Endothelial cell of umbilical vein (primary cell): ENCODE measurements around the gene FDX1. TPM values are rescaled to one million over a fixed set of nuclear protein-coding genes. Genes with fewer than 3 reads are reported as not detected.

Source experiments
- BruUV-seq: library from RNA; stranded (reverse); fragments of 400-500 nt; replicated peaks from 2 replicates; lab custom pipeline; 2021; lab: Mats Ljungman, UMichigan
- CTCF ChIA-PET: fragments of 300-600, 350-600 bp; sonication (Branson Sonifier 250); formaldehyde crosslinking; loops from one replicate; lab custom pipeline; 2021; ENCODE audit warnings: antibody characterized with exemption, inconsistent platforms; lab: Charles Lee
- POLR2A ChIA-PET: fragments of 300-600, 350-600 bp; sonication (Branson Sonifier 250); formaldehyde crosslinking; loops from one replicate; lab custom pipeline; 2021; ENCODE audit warnings: antibody characterized with exemption, inconsistent platforms; lab: Charles Lee
- DNase-seq: peaks from one replicate; pipeline ENCODE4 v3.0.0-alpha.2; 2011; ENCODE audit warnings: low read depth, low spot score
- FAIRE-seq: peaks from 2 replicates; lab custom pipeline; 2011; peaks lifted over from hg19 to GRCh38; lab: Jason Lieb, UNC
- H2AFZ ChIP-seq: 2 replicates; pipeline ENCODE4 v1.6.0; 2012; ENCODE audit warnings: low read depth, low read length, control low read depth, inconsistent platforms
- H3K27ac ChIP-seq: 2 replicates; pipeline ENCODE4 v1.5.1; 2011; ENCODE audit warnings: low read depth, mild to moderate bottlenecking, control low read depth, low read length, moderate library complexity; ENCODE audit not compliant: insufficient read depth
- H3K27me3 ChIP-seq, 2 experiments: 2 replicates each; pipeline versions ENCODE4 v1.6.0 to v1.6.1; 2011; ENCODE audit warnings: low read length in 2 of 2, mixed read lengths in 1 of 2; ENCODE audit not compliant: control insufficient read depth in 2 of 2, insufficient read depth in 2 of 2
- H3K36me3 ChIP-seq, 2 experiments: 2 replicates in 1 of 2; 3 replicates in 1 of 2; pipeline ENCODE4 v1.5.1; 2011; ENCODE audit warnings: low read length in 2 of 2, mild to moderate bottlenecking in 1 of 2, moderate library complexity in 1 of 2; ENCODE audit not compliant: control insufficient read depth in 2 of 2, insufficient read depth in 2 of 2; ENCODE audit errors: extremely low read depth in 1 of 2
- H3K4me1 ChIP-seq: 3 replicates; pipeline ENCODE4 v1.5.1; 2011; ENCODE audit warnings: mild to moderate bottlenecking, low read length; ENCODE audit not compliant: control insufficient read depth, insufficient read depth; ENCODE audit errors: extremely low read depth
- H3K4me2 ChIP-seq: 2 replicates; pipeline ENCODE4 v1.6.1; 2011; ENCODE audit warnings: low read length, control low read depth, mixed read lengths; ENCODE audit not compliant: insufficient read depth
- H3K4me3 ChIP-seq, 3 experiments: fragments of 200-600 bp in 1 of 3; sonication (generic), shearing (Covaris generic) in 1 of 3; replicated peaks in 1 of 3; 2 replicates each; pipeline ENCODE4 v1.5.1; 2011 to 2016; ENCODE audit warnings: control low read depth in 3 of 3, low read length in 3 of 3, mild to moderate bottlenecking in 2 of 3, inconsistent platforms in 1 of 3, low read depth in 1 of 3, moderate library complexity in 1 of 3; ENCODE audit not compliant: insufficient read depth in 1 of 3
- H3K79me2 ChIP-seq: 2 replicates; pipeline ENCODE4 v1.6.0; 2012; ENCODE audit warnings: low read length, inconsistent platforms; ENCODE audit not compliant: control insufficient read depth, insufficient read depth
- H3K9ac ChIP-seq: replicated peaks from 2 replicates; pipeline ENCODE3; 2011; ENCODE audit warnings: low read length, control low read depth; ENCODE audit not compliant: insufficient read depth; ENCODE audit errors: extremely low read depth
- H3K9me1 ChIP-seq: replicated peaks from 3 replicates; pipeline ENCODE4 v1.6.0; 2011; ENCODE audit warnings: mild to moderate bottlenecking, low read length; ENCODE audit not compliant: control insufficient read depth, insufficient read depth; ENCODE audit errors: extremely low read depth
- H3K9me3 ChIP-seq: replicated peaks from 2 replicates; pipeline ENCODE4 v1.5.1; 2012; ENCODE audit warnings: low read length, inconsistent platforms; ENCODE audit not compliant: control insufficient read depth, insufficient read depth
- H4K20me1 ChIP-seq: replicated peaks from 2 replicates; pipeline ENCODE3; 2011; ENCODE audit warnings: mild to moderate bottlenecking, low read length; ENCODE audit not compliant: control insufficient read depth, insufficient read depth; ENCODE audit errors: extremely low read depth
- EZH2 ChIP-seq: IDR thresholded peaks from 2 replicates; pipeline ENCODE4 v1.6.1; 2012; ENCODE audit warnings: borderline replicate concordance, low read depth, mild to moderate bottlenecking, moderate library complexity, low read length, inconsistent platforms; ENCODE audit not compliant: severe bottlenecking
- FOS ChIP-seq: IDR thresholded peaks from 2 replicates; pipeline ENCODE4 v1.6.1; 2011; ENCODE audit warnings: mild to moderate bottlenecking, low read length, moderate library complexity, borderline replicate concordance; ENCODE audit not compliant: insufficient read depth
- GATA2 ChIP-seq: IDR thresholded peaks from 2 replicates; pipeline ENCODE4 v1.7.0; 2011; ENCODE audit warnings: low read depth, mild to moderate bottlenecking, moderate library complexity, mixed read lengths, low read length; ENCODE audit not compliant: insufficient read length, insufficient read depth
- JUN ChIP-seq: IDR thresholded peaks from 2 replicates; pipeline ENCODE4 v1.6.1; 2011; ENCODE audit warnings: borderline replicate concordance, low read depth; ENCODE audit not compliant: insufficient read length, insufficient read depth
- MYC ChIP-seq: IDR thresholded peaks from one replicate; pipeline ENCODE4 v1.6.1; 2011; ENCODE audit warnings: mild to moderate bottlenecking, low read depth, low read length
- POLR2A ChIP-seq: IDR thresholded peaks from 2 replicates; pipeline ENCODE4 v1.6.1; 2012; ENCODE audit warnings: low read depth, mild to moderate bottlenecking, control low read depth, low read length
- POLR2AphosphoS5 ChIP-seq: IDR thresholded peaks from 2 replicates; pipeline ENCODE4 v1.6.1; 2012; ENCODE audit warnings: low read depth, mild to moderate bottlenecking, control low read depth, low read length, moderate library complexity; ENCODE audit not compliant: insufficient read depth
- dilution Hi-C: fragments of 300-500 bp; cut with MboI; formaldehyde crosslinking; loops from one replicate; pipeline ENCODE4 v1.15.0; 2019; ENCODE audit warnings: low sequenced_read_pairs; ENCODE audit not compliant: extremely low pct_ligation_motif_present
- intact Hi-C: fragments of 100-400 bp; cut with micrococcal nuclease; formaldehyde crosslinking; loops from one replicate; pipeline ENCODE4 v1.10.0; 2022
- polyA plus RNA-seq, 4 experiments: library from polyadenylated mRNA; depleted of rRNA in 3 of 4; stranded (reverse) in 3 of 4; unstranded in 1 of 4; fragments of >200 nt; gene quantifications; 2 replicates each; pipeline versions ENCODE4 v1.2.1 to v1.2.3, GENCODE V29; 2011 to 2012; ENCODE audit warnings: missing spikeins in 1 of 4
- total RNA-seq: library from RNA; stranded (reverse); gene quantifications from 2 replicates; pipeline ENCODE4 v1.2.3, GENCODE V29; 2021
- TF ChIP-seq, protein P1 (sequence below): IDR thresholded peaks from 2 replicates; pipeline ENCODE4 v1.6.1; 2011; ENCODE audit not compliant: insufficient read depth, insufficient read length
- TF ChIP-seq, protein P2 (sequence below), 2 donors: IDR thresholded peaks; 1 replicate in 1 of 2; 2 replicates in 1 of 2; pipeline ENCODE4 v1.5.1; 2011; ENCODE audit warnings: low read length in 2 of 2, mild to moderate bottlenecking in 2 of 2, moderate library complexity in 2 of 2, control low read depth in 1 of 2, inconsistent platforms in 1 of 2, low read depth in 1 of 2; ENCODE audit not compliant: insufficient read depth in 1 of 2; ENCODE audit errors: extremely low read depth in 1 of 2

The FDX1 gene
- total and polyA plus RNA-seq, 2 donors (not counting 3 experiments of a cell fraction or from before 2014, with no cell fraction given) = 4.7 to 11.0 TPM

- H3K4me2 ChIP-seq = no peak overlapping the region
- no peak overlapping the region for H2AFZ ChIP-seq
- intact Hi-C loops = no loop called here
- H3K9me1 ChIP-seq = no peaks in the 10 kb centered on the region
- CTCF ChIA-PET = interaction anchor here (1.9 kb wide), 1 partner anchor 13 kb away, joined by 7 read pairs; no protein-coding TSS in a partner anchor
- TF ChIP-seq POLR2AphosphoS5 (no peak), FOS (no peak), JUN (no peak), EZH2 (no peak), MYC (no peak), GATA2 (no peak), POLR2A (no peak)
- TF ChIP-seq, protein P1, sequence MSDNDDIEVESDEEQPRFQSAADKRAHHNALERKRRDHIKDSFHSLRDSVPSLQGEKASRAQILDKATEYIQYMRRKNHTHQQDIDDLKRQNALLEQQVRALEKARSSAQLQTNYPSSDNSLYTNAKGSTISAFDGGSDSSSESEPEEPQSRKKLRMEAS = no peak
- TF ChIP-seq, protein P2, sequence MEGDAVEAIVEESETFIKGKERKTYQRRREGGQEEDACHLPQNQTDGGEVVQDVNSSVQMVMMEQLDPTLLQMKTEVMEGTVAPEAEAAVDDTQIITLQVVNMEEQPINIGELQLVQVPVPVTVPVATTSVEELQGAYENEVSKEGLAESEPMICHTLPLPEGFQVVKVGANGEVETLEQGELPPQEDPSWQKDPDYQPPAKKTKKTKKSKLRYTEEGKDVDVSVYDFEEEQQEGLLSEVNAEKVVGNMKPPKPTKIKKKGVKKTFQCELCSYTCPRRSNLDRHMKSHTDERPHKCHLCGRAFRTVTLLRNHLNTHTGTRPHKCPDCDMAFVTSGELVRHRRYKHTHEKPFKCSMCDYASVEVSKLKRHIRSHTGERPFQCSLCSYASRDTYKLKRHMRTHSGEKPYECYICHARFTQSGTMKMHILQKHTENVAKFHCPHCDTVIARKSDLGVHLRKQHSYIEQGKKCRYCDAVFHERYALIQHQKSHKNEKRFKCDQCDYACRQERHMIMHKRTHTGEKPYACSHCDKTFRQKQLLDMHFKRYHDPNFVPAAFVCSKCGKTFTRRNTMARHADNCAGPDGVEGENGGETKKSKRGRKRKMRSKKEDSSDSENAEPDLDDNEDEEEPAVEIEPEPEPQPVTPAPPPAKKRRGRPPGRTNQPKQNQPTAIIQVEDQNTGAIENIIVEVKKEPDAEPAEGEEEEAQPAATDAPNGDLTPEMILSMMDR (IDR thresholded peaks at IDR 0.05; ENCODE audit: extremely low read depth in 1 of 2, insufficient read depth in 1 of 2, low read depth in 1 of 2, low read length in 2 of 2) = no peak
- POLR2A ChIA-PET = interaction anchor here (0.7 kb wide), 1 partner anchor 108 kb away, joined by 3 read pairs; no protein-coding TSS in a partner anchor
- H3K79me2 ChIP-seq = no peaks in the 10 kb centered on the region
- no peak overlapping the region for H3K27ac ChIP-seq
- H3K27me3 ChIP-seq = peaks cover 0 to 2% of the 10 kb centered on the region in 2 experiments
- no TSS peak for BruUV-seq
- FAIRE-seq = no peak
- H3K4me1 ChIP-seq = no peaks in the 10 kb centered on the region
- H3K36me3 ChIP-seq = no peaks in the 10 kb centered on the region
- dilution Hi-C loops = no loop called here
- no peaks in the 10 kb centered on the region for H4K20me1 ChIP-seq
- H3K4me3 ChIP-seq = no peak overlapping the region
- H3K9ac ChIP-seq = no peak overlapping the region
- DNase-seq = no peak
- no peaks in the 10 kb centered on the region for H3K9me3 ChIP-seq
These were observed 62.0 kb downstream of the FDX1 start for GRCh38 chr11:110491577-110492320.
